Naive thymus-derived CD4-positive, alpha-beta T cell (primary cell): ENCODE data around the gene BTRC. TPM values are rescaled to one million over a fixed set of nuclear protein-coding genes. Genes with fewer than 3 reads are reported as not detected.

ENCODE experiments used
- ATAC-seq: fragments of 150-1000 bp; cut with Tn5 transposase; 2 replicates; pipeline ENCODE4 v1.10.0; 2021; ENCODE audit warnings: mild to moderate bottlenecking, moderate library complexity
- CTCF ChIA-PET: fragments of 350-600 bp; sonication (Branson Sonifier 250); formaldehyde crosslinking; loops from one replicate; lab custom pipeline; 2021; ENCODE audit warnings: antibody characterized with exemption; lab: Charles Lee
- POLR2A ChIA-PET: fragments of 350-600 bp; sonication (Branson Sonifier 250); formaldehyde crosslinking; loops from one replicate; lab custom pipeline; 2021; ENCODE audit warnings: antibody characterized with exemption, inconsistent platforms; lab: Charles Lee
- DNase-seq, 9 donors: peaks; one replicate each; pipeline versions ENCODE4 v3.0.0 to v3.0.0-alpha.2; 2020 to 2022; ENCODE audit warnings: mixed read lengths in 1 of 9
- H3K27ac ChIP-seq: one replicate; pipeline ENCODE4 v1.7.0; 2013; ENCODE audit warnings: mild to moderate bottlenecking, low read depth, low read length, moderate library complexity
- H3K27me3 ChIP-seq, 2 donors: one replicate each; pipeline ENCODE4 v1.7.0; 2013; ENCODE audit warnings: low read length in 2 of 2, mild to moderate bottlenecking in 2 of 2, moderate library complexity in 2 of 2; ENCODE audit not compliant: control insufficient read depth in 2 of 2, insufficient read depth in 2 of 2
- H3K36me3 ChIP-seq, 3 experiments: 1 replicate in 2 of 3; 2 replicates in 1 of 3; pipeline ENCODE4 v1.7.0; 2013; ENCODE audit warnings: low read length in 3 of 3, mild to moderate bottlenecking in 3 of 3, moderate library complexity in 1 of 3; ENCODE audit not compliant: insufficient read depth in 3 of 3, control insufficient read depth in 2 of 3
- H3K4me1 ChIP-seq, 2 donors: one replicate each; pipeline ENCODE4 v1.7.0; 2013; ENCODE audit warnings: low read length in 2 of 2, mild to moderate bottlenecking in 2 of 2, moderate library complexity in 1 of 2; ENCODE audit not compliant: control insufficient read depth in 2 of 2, insufficient read depth in 2 of 2
- H3K4me3 ChIP-seq: 2 replicates; pipeline ENCODE4 v1.7.0; 2013; ENCODE audit warnings: mild to moderate bottlenecking, low read length
- H3K9me3 ChIP-seq, 3 experiments: 1 replicate in 2 of 3; 2 replicates in 1 of 3; pipeline ENCODE4 v1.7.0; 2013; ENCODE audit warnings: low read length in 3 of 3; ENCODE audit not compliant: control insufficient read depth in 2 of 3
- H3K27ac Mint-ChIP-seq, 9 donors: one replicate each; pipeline ENCODE4 v1.8.0; 2020 to 2022; ENCODE audit warnings: mixed read lengths in 9 of 9, mild to moderate bottlenecking in 8 of 9, moderate library complexity in 5 of 9, inconsistent platforms in 2 of 9
- H3K27me3 Mint-ChIP-seq, 5 donors: one replicate each; pipeline ENCODE4 v1.8.0; 2021 to 2022; ENCODE audit warnings: mixed read lengths in 5 of 5, mild to moderate bottlenecking in 1 of 5
- H3K36me3 Mint-ChIP-seq, 5 donors: one replicate each; pipeline ENCODE4 v1.8.0; 2020 to 2022; ENCODE audit warnings: mixed read lengths in 5 of 5, mild to moderate bottlenecking in 3 of 5, inconsistent platforms in 1 of 5
- H3K4me1 Mint-ChIP-seq, 7 donors: one replicate each; pipeline ENCODE4 v1.8.0; 2020 to 2022; ENCODE audit warnings: mixed read lengths in 7 of 7, mild to moderate bottlenecking in 3 of 7, inconsistent platforms in 1 of 7
- H3K4me3 Mint-ChIP-seq, 10 donors: one replicate each; pipeline ENCODE4 v1.8.0; 2020 to 2022; ENCODE audit warnings: mild to moderate bottlenecking in 10 of 10, mixed read lengths in 10 of 10, moderate library complexity in 6 of 10, inconsistent platforms in 2 of 10
- H3K9me3 Mint-ChIP-seq, 11 donors: one replicate each; pipeline ENCODE4 v1.8.0; 2020 to 2022; ENCODE audit warnings: mixed read lengths in 11 of 11, mild to moderate bottlenecking in 4 of 11, inconsistent platforms in 1 of 11, moderate library complexity in 1 of 11
- intact Hi-C, 2 donors: fragments of 100-400 bp; cut with micrococcal nuclease; formaldehyde crosslinking; loops; one replicate each; pipeline ENCODE4 v1.15.1; 2023
- polyA plus RNA-seq, 2 donors: library from polyadenylated mRNA; unstranded; fragments of 300-500 nt; fragmentation: Illumina TruSeq; gene quantifications; one replicate each; pipeline ENCODE4 v1.2.3, GENCODE V29; 2021
- total RNA-seq, 6 experiments: library from RNA in 5 of 6; stranded (reverse) in 5 of 6; gene quantifications; 1 replicate in 5 of 6; 2 replicates in 1 of 6; pipeline ENCODE4 v1.2.3 and lab custom pipeline; 2021 to 2026

The BTRC gene
- total and polyA plus RNA-seq, 7 experiments from 2014 or later: 12.8 to 26.1 (median 16.8) TPM

- H3K4me3 ChIP-seq: no peak overlapping the region
- H3K9me3 ChIP-seq: no peaks in the 10 kb centered on the region
- H3K9me3 Mint-ChIP-seq: peaks cover 0 to 2% (median 0%) of the 10 kb centered on the region in 11 donors
- ATAC-seq (no peak), DNase-seq (no peak)
- ChIA-PET CTCF (interaction anchor here (0.5 to 5.6 kb wide), 3 partner anchors 301 to 362 kb away, joined by 3 to 37 read pairs (median 3); no protein-coding TSS in a partner anchor), POLR2A (interaction anchor here (0.7 kb wide), 1 partner anchor 1029 kb away, joined by 3 read pairs; no protein-coding TSS in a partner anchor)
- intact Hi-C loops: loop anchor here in 1 of 2 donors (5.0 kb wide), 1 partner anchor 220 kb away; the partner anchor contains the start of gene BTRC
- H3K27me3 Mint-ChIP-seq: peaks cover 8 to 22% (median 21%) of the 10 kb centered on the region in 5 donors
- H3K36me3 ChIP-seq: peaks cover 0 to 13% (median 0%) of the 10 kb centered on the region in 3 experiments
- H3K4me1 Mint-ChIP-seq: peaks cover 0 to 13% (median 6%) of the 10 kb centered on the region in 7 donors
- H3K27ac ChIP-seq: no peak overlapping the region
- H3K27me3 ChIP-seq: no peaks in the 10 kb centered on the region
- no peak overlapping the region for H3K4me3 Mint-ChIP-seq
- no peak overlapping the region for H3K27ac Mint-ChIP-seq
- peaks cover 0 to 6% (median 0%) of the 10 kb centered on the region in 5 donors for H3K36me3 Mint-ChIP-seq
- H3K4me1 ChIP-seq: peaks cover 4 to 17% of the 10 kb centered on the region in 2 donors
Observed at GRCh38 chr10:101572785-101573184, 218.8 kb downstream of the BTRC start.

- H3K4me1 ChIP-seq: peaks cover 4 to 17% of the 10 kb centered on the region in 2 donors
- no peak for ATAC-seq
- CTCF ChIA-PET: no interaction called here
- no peak overlapping the region for H3K4me3 Mint-ChIP-seq
- H3K27ac Mint-ChIP-seq: no peak overlapping the region
- no peak overlapping the region for H3K4me3 ChIP-seq
- H3K27me3 ChIP-seq: no peaks in the 10 kb centered on the region
- intact Hi-C loops: loop anchor here in 1 of 2 donors (5.0 kb wide), 1 partner anchor 222 kb away; the partner anchor contains the start of gene BTRC
- peaks cover 0 to 13% (median 6%) of the 10 kb centered on the region in 7 donors for H3K4me1 Mint-ChIP-seq
- peaks cover 0 to 9% (median 0%) of the 10 kb centered on the region in 5 donors for H3K36me3 Mint-ChIP-seq
- POLR2A ChIA-PET: interaction anchor here (0.5 to 0.6 kb wide), 2 partner anchors 158 to 1731 kb away, joined by 3 to 4 read pairs; no protein-coding TSS in a partner anchor
- H3K36me3 ChIP-seq: peaks cover 0 to 27% (median 0%) of the 10 kb centered on the region in 3 experiments
- H3K9me3 ChIP-seq: no peaks in the 10 kb centered on the region
- no peak overlapping the region for H3K27ac ChIP-seq
- peaks cover 0 to 2% (median 0%) of the 10 kb centered on the region in 11 donors for H3K9me3 Mint-ChIP-seq
- no peak for DNase-seq
- H3K27me3 Mint-ChIP-seq: peaks cover 0 to 8% (median 7%) of the 10 kb centered on the region in 5 donors
Observed at GRCh38 chr10:101573885-101574753, 220.2 kb downstream of the BTRC start.

- CTCF ChIA-PET: no interaction called here
Observed at GRCh38 chr10:101575091-101575490, 221.1 kb downstream of the BTRC start.

GRCh38 chr10:101575580-101576210 lies 221.7 kb downstream of the BTRC start:
- Mint-ChIP-seq H3K9me3 (peaks cover 0 to 2% (median 0%) of the 10 kb centered on the region in 11 donors), H3K4me1 (peaks cover 0 to 7% (median 0%) of the 10 kb centered on the region in 7 donors), H3K27me3 (no peaks in the 10 kb centered on the region), H3K27ac (peak overlapping the region in 2 of 9 donors; percentile 33 to 38), H3K36me3 (peaks cover 0 to 13% (median 0%) of the 10 kb centered on the region in 5 donors), H3K4me3 (no peak overlapping the region)
- DNase-seq (no peak), ATAC-seq (no peak)
- Histone ChIP-seq H3K27me3 (no peaks in the 10 kb centered on the region), H3K9me3 (no peaks in the 10 kb centered on the region), H3K27ac (no peak overlapping the region), H3K36me3 (peaks cover 0 to 42% (median 0%) of the 10 kb centered on the region in 3 experiments), H3K4me1 (peaks cover under 1 to 3% of the 10 kb centered on the region in 2 donors), H3K4me3 (no peak overlapping the region)
- intact Hi-C loops: no loop called here
- ChIA-PET POLR2A (no interaction called here), CTCF (interaction anchor here (0.7 kb wide), 1 partner anchor 795 kb away, joined by 4 read pairs; no protein-coding TSS in a partner anchor)

More at GRCh38 chr10:101575091-101575490, 221.1 kb downstream of the BTRC start:
- no peak overlapping the region for H3K27ac Mint-ChIP-seq
- Histone ChIP-seq H3K27ac (no peak overlapping the region), H3K4me3 (no peak overlapping the region), H3K9me3 (no peaks in the 10 kb centered on the region), H3K27me3 (no peaks in the 10 kb centered on the region), H3K4me1 (peaks cover 4 to 7% of the 10 kb centered on the region in 2 donors), H3K36me3 (peaks cover 0 to 36% (median 0%) of the 10 kb centered on the region in 3 experiments)
- DNase-seq (no peak), ATAC-seq (no peak)
- peaks cover 0 to 2% (median 0%) of the 10 kb centered on the region in 11 donors for H3K9me3 Mint-ChIP-seq
- POLR2A ChIA-PET: no interaction called here
- H3K4me3 Mint-ChIP-seq: peak overlapping the region in 1 of 10 donors; percentile 29
- peaks cover 0 to 13% (median 0%) of the 10 kb centered on the region in 5 donors for H3K36me3 Mint-ChIP-seq
- no peaks in the 10 kb centered on the region for H3K27me3 Mint-ChIP-seq
- intact Hi-C loops: no loop called here
- H3K4me1 Mint-ChIP-seq: peaks cover 0 to 7% (median 0%) of the 10 kb centered on the region in 7 donors

GRCh38 chr10:101576211-101576863 lies 222.4 kb downstream of the BTRC start:
- Histone ChIP-seq H3K27me3 (no peaks in the 10 kb centered on the region), H3K4me1 (no peaks in the 10 kb centered on the region), H3K4me3 (no peak overlapping the region), H3K9me3 (no peaks in the 10 kb centered on the region), H3K27ac (no peak overlapping the region), H3K36me3 (peaks cover 0 to 49% (median 0%) of the 10 kb centered on the region in 3 experiments)
- peaks cover 0 to 13% (median 0%) of the 10 kb centered on the region in 5 donors for H3K36me3 Mint-ChIP-seq
- peaks cover 0 to 4% (median 0%) of the 10 kb centered on the region in 7 donors for H3K4me1 Mint-ChIP-seq
- peaks cover 0 to 2% (median 0%) of the 10 kb centered on the region in 11 donors for H3K9me3 Mint-ChIP-seq
- intact Hi-C loops: no loop called here
- ChIA-PET POLR2A (no interaction called here), CTCF (interaction anchor here (0.7 kb wide), 1 partner anchor 794 kb away, joined by 4 read pairs; no protein-coding TSS in a partner anchor)
- ATAC-seq (no peak), DNase-seq (no peak)
- H3K4me3 Mint-ChIP-seq: no peak overlapping the region
- no peaks in the 10 kb centered on the region for H3K27me3 Mint-ChIP-seq
- H3K27ac Mint-ChIP-seq: peak overlapping the region in 1 of 9 donors; percentile 33
